ENCODE measurements around the gene PTTG2. TPM values are rescaled to one million over a fixed set of nuclear protein-coding genes. Genes with fewer than 3 reads are reported as not detected.

PTTG2 gene
- total RNA-seq, 2 experiments from 2014 or later: not detected

DNA sequence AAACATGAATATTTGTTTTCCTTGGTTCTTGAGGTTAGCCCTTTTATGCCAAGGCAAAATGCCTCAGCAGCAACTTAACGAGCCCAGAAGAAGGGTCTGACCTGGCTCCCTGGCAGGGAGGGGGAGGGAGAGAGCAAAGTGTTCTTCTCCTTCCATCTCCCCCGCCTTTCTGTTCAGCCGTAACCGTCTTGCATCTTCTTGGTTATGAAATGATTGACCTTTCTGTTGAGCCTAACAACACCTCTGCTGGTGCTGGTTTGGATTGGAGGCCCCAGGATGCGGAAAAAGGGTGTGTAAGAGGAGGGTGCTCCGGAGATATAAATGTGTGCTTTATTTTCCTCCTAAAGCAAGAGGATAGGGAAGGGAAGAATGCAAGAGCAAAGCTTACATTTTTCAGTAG lies 44.7 kb downstream of the PTTG2 start:
- H3K27ac Mint-ChIP-seq: no peak overlapping the region
- no peaks in the 10 kb centered on the region for H3K36me3 Mint-ChIP-seq
- ChIA-PET CTCF (no interaction called here), POLR2A (no interaction called here)
- no peaks in the 10 kb centered on the region for H3K27me3 Mint-ChIP-seq
- peaks cover 18% of the 10 kb centered on the region for H3K4me1 Mint-ChIP-seq (ENCODE audit: low read depth)
- no peaks in the 10 kb centered on the region for H3K9me3 Mint-ChIP-seq
- DNase-seq: no peak
- intact Hi-C loops (cut with micrococcal nuclease): no loop called here
- no peak overlapping the region for H3K4me3 Mint-ChIP-seq

DNA sequence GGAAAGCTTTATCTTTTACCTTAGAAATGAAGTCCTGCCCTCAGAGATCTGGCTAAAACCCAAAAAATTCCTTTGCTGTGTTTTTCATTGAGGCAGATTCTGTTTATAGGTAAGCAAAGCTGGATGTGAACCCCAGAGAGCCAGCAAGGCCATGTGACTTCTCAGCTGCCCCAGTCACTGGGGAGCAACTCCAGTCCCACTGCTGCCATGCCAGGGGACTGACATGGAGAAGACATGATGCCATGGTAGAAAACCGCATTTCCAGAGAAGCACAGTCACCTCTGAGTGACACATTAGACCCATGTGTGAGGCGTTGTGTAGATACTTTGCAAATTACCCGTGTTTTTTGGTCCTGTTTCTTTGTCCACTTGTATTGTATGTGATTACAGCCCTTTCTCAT lies 45.4 kb downstream of the PTTG2 start:
- no peak overlapping the region for H3K4me3 Mint-ChIP-seq
- no peak overlapping the region for H3K27ac Mint-ChIP-seq
- no peaks in the 10 kb centered on the region for H3K27me3 Mint-ChIP-seq
- POLR2A ChIA-PET: interaction anchor here (0.6 to 0.7 kb wide), 2 partner anchors 202 to 380 kb away, joined by 3 read pairs; no protein-coding TSS in a partner anchor
- H3K36me3 Mint-ChIP-seq: no peaks in the 10 kb centered on the region
- CTCF ChIA-PET: no interaction called here
- no peak for DNase-seq
- peaks cover 18% of the 10 kb centered on the region for H3K4me1 Mint-ChIP-seq (ENCODE audit: low read depth)
- intact Hi-C loops (cut with micrococcal nuclease): no loop called here
- no peaks in the 10 kb centered on the region for H3K9me3 Mint-ChIP-seq

DNA sequence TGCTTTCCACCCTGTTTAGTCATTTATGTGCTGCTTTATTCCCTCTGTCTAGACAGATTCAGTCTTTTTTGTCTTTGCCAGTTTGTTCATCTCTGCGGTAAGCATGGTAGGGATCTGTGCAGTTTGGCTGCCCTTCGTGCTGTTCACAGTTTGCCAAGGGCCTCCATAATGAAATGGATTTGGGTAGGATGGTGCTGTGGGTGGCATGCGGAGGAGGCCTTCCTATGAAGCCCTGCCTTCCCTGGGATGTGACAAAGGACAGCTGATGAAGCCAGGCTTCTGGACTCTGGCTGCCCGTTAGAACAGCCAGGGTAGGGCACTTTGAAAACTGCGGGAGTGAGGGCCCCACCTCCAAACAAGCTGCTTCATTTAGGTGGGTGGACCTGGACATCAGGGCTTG lies 47.4 kb downstream of the PTTG2 start:
- Mint-ChIP-seq H3K4me3 (no peak overlapping the region), H3K4me1 (ENCODE audit: low read depth) (peaks cover 23% of the 10 kb centered on the region), H3K36me3 (no peaks in the 10 kb centered on the region), H3K9me3 (no peaks in the 10 kb centered on the region), H3K27ac (no peak overlapping the region), H3K27me3 (no peaks in the 10 kb centered on the region)
- intact Hi-C loops (cut with micrococcal nuclease): no loop called here
- POLR2A ChIA-PET: no interaction called here
- CTCF ChIA-PET: no interaction called here
- no peak for DNase-seq

DNA sequence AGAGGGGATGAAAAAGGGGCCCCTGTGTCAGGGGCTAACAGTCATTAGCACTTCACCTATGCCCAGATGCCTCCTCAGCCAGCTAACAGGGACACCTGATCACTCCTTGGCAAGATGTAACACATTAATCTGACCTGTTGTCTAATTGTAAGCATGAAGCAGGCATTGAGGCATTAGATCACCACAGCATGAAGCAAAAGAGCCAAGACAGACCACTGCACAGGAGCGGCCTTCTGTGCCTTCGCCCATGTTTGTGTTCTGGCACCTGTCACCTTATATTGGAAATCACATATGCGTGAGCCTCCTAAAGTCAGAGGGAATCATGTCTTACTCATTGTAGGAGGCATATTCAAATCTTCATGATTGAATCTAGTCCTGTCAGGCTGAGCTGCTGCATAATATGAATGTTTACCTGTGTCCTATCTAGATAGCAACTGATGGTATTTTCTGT lies 48.4 kb downstream of the PTTG2 start:
- Mint-ChIP-seq H3K36me3 (no peaks in the 10 kb centered on the region), H3K4me3 (no peak overlapping the region), H3K27me3 (no peaks in the 10 kb centered on the region), H3K9me3 (no peaks in the 10 kb centered on the region), H3K27ac (no peak overlapping the region), H3K4me1 (ENCODE audit: low read depth) (peaks cover 18% of the 10 kb centered on the region)
- ChIA-PET CTCF (no interaction called here), POLR2A (no interaction called here)
- no peak for DNase-seq
- intact Hi-C loops (cut with micrococcal nuclease): no loop called here

- ChIA-PET POLR2A (no interaction called here), CTCF (no interaction called here)
- no peak for DNase-seq
- intact Hi-C loops (cut with micrococcal nuclease): no loop called here
- H3K36me3 Mint-ChIP-seq: peaks cover 3% of the 10 kb centered on the region
- H3K9me3 Mint-ChIP-seq: no peaks in the 10 kb centered on the region
- H3K4me3 Mint-ChIP-seq: no peak overlapping the region
- H3K27me3 Mint-ChIP-seq: no peaks in the 10 kb centered on the region
- no peak overlapping the region for H3K27ac Mint-ChIP-seq
- H3K4me1 Mint-ChIP-seq (ENCODE audit: low read depth): peaks cover 18% of the 10 kb centered on the region
Measured at GRCh38 chr4:38009421-38009820, 49.2 kb downstream of the PTTG2 start.

- CTCF ChIA-PET: no interaction called here
- POLR2A ChIA-PET: no interaction called here
- no peak for DNase-seq
- intact Hi-C loops (cut with micrococcal nuclease): no loop called here
- Mint-ChIP-seq H3K27ac (no peak overlapping the region), H3K36me3 (peaks cover 3% of the 10 kb centered on the region), H3K4me1 (ENCODE audit: low read depth) (peaks cover 17% of the 10 kb centered on the region), H3K4me3 (no peak overlapping the region), H3K9me3 (no peaks in the 10 kb centered on the region), H3K27me3 (no peaks in the 10 kb centered on the region)
Measured at GRCh38 chr4:38009949-38010348, 49.8 kb downstream of the PTTG2 start.

Other genes starting within 250 kb of the PTTG2 start
- 10 to 100 TPM; 65.7 to 66.0 TPM for gene PGM2, start 133.7 kb upstream of the PTTG2 start, total RNA-seq
- 10 to 100 TPM; 67.6 to 70.4 TPM for gene TBC1D1, start 69.3 kb upstream of the PTTG2 start, total RNA-seq

Measured in activated CD4-positive, alpha-beta memory T cell treated with anti-CD3 and anti-CD28 coated beads for 36 hours (primary cell).